Panc1 (cell line): ENCODE results near the gene CHCHD6. TPM values are rescaled to one million over a fixed set of nuclear protein-coding genes. Genes with fewer than 3 reads are reported as not detected.

Experiments used
- ATAC-seq: fragments of 200-7000 bp; cut with Tn5 transposase; 2 replicates; pipeline ENCODE4 v1.9.1; 2020; ENCODE audit warnings: mild to moderate bottlenecking, moderate library complexity
- BruUV-seq: library from RNA; stranded (reverse); fragments of 400-500 nt; replicated peaks from 2 replicates; lab custom pipeline; 2021; lab: Mats Ljungman, UMichigan
- CTCF ChIA-PET: fragments of 300-600 bp; sonication (Branson Sonifier 250); formaldehyde crosslinking; loops from one replicate; lab custom pipeline; 2022; ENCODE audit warnings: antibody characterized with exemption; lab: Charles Lee
- POLR2A ChIA-PET: fragments of 300-600 bp; sonication (Branson Sonifier 250); formaldehyde crosslinking; loops from one replicate; lab custom pipeline; 2022; ENCODE audit warnings: antibody characterized with exemption; lab: Charles Lee
- DNase-seq: peaks from one replicate; pipeline ENCODE4 v3.0.0-alpha.2; 2010; ENCODE audit warnings: low read depth, low spot score
- H3K27ac ChIP-seq: 2 replicates; pipeline ENCODE4 v1.5.1; 2011; ENCODE audit warnings: mild to moderate bottlenecking, low read length, inconsistent platforms
- H3K27me3 ChIP-seq: fragments of 200-500 bp; sonication (Bioruptor generic); 2 replicates; pipeline ENCODE4 v1.6.0; 2014; ENCODE audit warnings: low read length, inconsistent platforms; ENCODE audit not compliant: control insufficient read depth, insufficient read depth
- H3K36me3 ChIP-seq: fragments of 200-500 bp; sonication (Bioruptor generic); 2 replicates; pipeline ENCODE4 v1.5.1; 2014; ENCODE audit warnings: inconsistent platforms, mild to moderate bottlenecking, low read length, moderate library complexity; ENCODE audit not compliant: control insufficient read depth, insufficient read depth
- H3K4me1 ChIP-seq: 2 replicates; pipeline ENCODE4 v1.5.1; 2011; ENCODE audit warnings: inconsistent platforms, mild to moderate bottlenecking, low read length, moderate library complexity; ENCODE audit not compliant: control insufficient read depth, insufficient read depth
- H3K4me3 ChIP-seq, 2 experiments: 2 replicates each; pipeline ENCODE4 v1.5.1; 2011 to 2012; ENCODE audit warnings: low read depth in 2 of 2, low read length in 2 of 2, mild to moderate bottlenecking in 2 of 2, inconsistent platforms in 1 of 2, moderate library complexity in 1 of 2
- H3K9me3 ChIP-seq: fragments of 200-500 bp; sonication (Bioruptor generic); 2 replicates; pipeline ENCODE4 v1.5.1; 2014; ENCODE audit warnings: low read depth, mild to moderate bottlenecking, inconsistent platforms, low read length, moderate library complexity; ENCODE audit not compliant: control insufficient read depth, insufficient read depth
- CTCF ChIP-seq: fragments of 450-650 bp; IDR thresholded peaks from 2 replicates; pipeline ENCODE4 v1.5.1; 2017; ENCODE audit warnings: mild to moderate bottlenecking
- POLR2AphosphoS5 ChIP-seq: IDR thresholded peaks from 2 replicates; pipeline ENCODE4 v1.6.1; 2012; ENCODE audit warnings: mild to moderate bottlenecking, low read depth, low read length, moderate library complexity
- REST ChIP-seq, 2 experiments: IDR thresholded peaks; 2 replicates each; pipeline ENCODE4 v1.6.1; 2011 to 2012; ENCODE audit warnings: low read depth in 2 of 2, control low read depth in 1 of 2, low read length in 1 of 2, mild to moderate bottlenecking in 1 of 2, moderate library complexity in 1 of 2; ENCODE audit not compliant: insufficient read depth in 1 of 2
- SIN3A ChIP-seq: IDR thresholded peaks from 2 replicates; pipeline ENCODE4 v1.6.1; 2012; ENCODE audit warnings: low read depth, mild to moderate bottlenecking, low read length, moderate library complexity, borderline replicate concordance; ENCODE audit not compliant: insufficient read depth
- TCF7L2 ChIP-seq: IDR thresholded peaks from 2 replicates; pipeline ENCODE4 v1.6.1; 2011; ENCODE audit warnings: mild to moderate bottlenecking, low read depth, low read length, inconsistent platforms
- in situ Hi-C: cut with HindIII; loops from 2 replicates; pipeline ENCODE4 v1.10.0; 2016; ENCODE audit warnings: low sequenced_read_pairs, low pct_unique_long_range_greater_than_20kb
- intact Hi-C: fragments of 100-400 bp; cut with micrococcal nuclease; formaldehyde crosslinking; loops from one replicate; pipeline ENCODE4 v1.10.0; 2022; ENCODE audit not compliant: unreplicated experiment
- total RNA-seq: library from RNA; stranded (reverse); gene quantifications from one replicate; pipeline ENCODE4 v1.2.1, GENCODE V29; 2021; ENCODE audit not compliant: unreplicated experiment

Gene CHCHD6
- total RNA-seq, 1 experiment from 2014 or later: 31.5 TPM

GRCh38 chr3:126737527-126737926 lies 33.5 kb downstream of the CHCHD6 start:
- ChIA-PET POLR2A (no interaction called here), CTCF (interaction anchor here (0.5 to 1.2 kb wide), 2 partner anchors 16 to 40 kb away, joined by 3 to 6 read pairs; no protein-coding TSS in a partner anchor)
- no peak overlapping the region for H3K4me3 ChIP-seq
- intact Hi-C loops: no loop called here
- ATAC-seq (no peak), DNase-seq (no peak)
- no peaks in the 10 kb centered on the region for H3K27me3 ChIP-seq
- H3K9me3 ChIP-seq: peaks cover 11% of the 10 kb centered on the region; the same call in 1 of the 2 replicates
- no TSS peak for BruUV-seq
- in situ Hi-C loops: no loop called here
- no peak overlapping the region for H3K27ac ChIP-seq
- no peaks in the 10 kb centered on the region for H3K36me3 ChIP-seq
- no peak; the same call in 1 of the 2 replicates for TF ChIP-seq CTCF
- H3K4me1 ChIP-seq: no peaks in the 10 kb centered on the region

GRCh38 chr3:126742057-126742456 lies 38.0 kb downstream of the CHCHD6 start:
- H3K36me3 ChIP-seq: no peaks in the 10 kb centered on the region
- H3K4me1 ChIP-seq: peaks cover 7% of the 10 kb centered on the region; the same call in 1 of the 2 replicates
- no TSS peak for BruUV-seq
- intact Hi-C loops: no loop called here
- in situ Hi-C loops: no loop called here
- ChIA-PET POLR2A (no interaction called here), CTCF (no interaction called here)
- DNase-seq (no peak), ATAC-seq (no peak)
- TF ChIP-seq REST (IDR thresholded peaks at IDR 0.05; ENCODE audit: insufficient read depth in 1 of 2, low read depth in 2 of 2, low read length in 1 of 2) (no peak), POLR2AphosphoS5 (no peak), CTCF (no peak), SIN3A (no peak), TCF7L2 (no peak)
- H3K4me3 ChIP-seq: no peak overlapping the region
- H3K9me3 ChIP-seq: peaks cover 11% of the 10 kb centered on the region; the same call in 1 of the 2 replicates
- H3K27ac ChIP-seq: no peak overlapping the region
- H3K27me3 ChIP-seq: no peaks in the 10 kb centered on the region
